Endothelial cell of hepatic sinusoid (primary cell): ENCODE data around the gene SYNJ1.

Experiments used
- in situ Hi-C: cut with HindIII; loops from 2 replicates; pipeline ENCODE4 v1.10.0; 2017; ENCODE audit warnings: low sequenced_read_pairs

Gene SYNJ1

GRCh38 chr21:32735524-32735923, 7.7 kb upstream of the SYNJ1 start:
- in situ Hi-C loops: no loop called here

- in situ Hi-C loops: no loop called here
Observed at GRCh38 chr21:32733990-32734613, 6.3 kb upstream of the SYNJ1 start.

GRCh38 chr21:32733356-32733755, 5.5 kb upstream of the SYNJ1 start:
- in situ Hi-C loops: no loop called here

GRCh38 chr21:32732544-32732943, 4.7 kb upstream of the SYNJ1 start:
- in situ Hi-C loops: no loop called here

GRCh38 chr21:32728848-32729247, 1.0 kb upstream of the SYNJ1 start:
- in situ Hi-C loops: no loop called here

GRCh38 chr21:32728456-32728839, 635 bp upstream of the SYNJ1 start:
- in situ Hi-C loops: no loop called here

- in situ Hi-C loops: no loop called here
Observed at GRCh38 chr21:32726839-32727686, 750 bp downstream of the SYNJ1 start.

GRCh38 chr21:32719085-32719484, 8.7 kb downstream of the SYNJ1 start:
- in situ Hi-C loops: no loop called here

GRCh38 chr21:32717851-32718316, 9.9 kb downstream of the SYNJ1 start:
- in situ Hi-C loops: no loop called here

- in situ Hi-C loops: no loop called here
Observed at GRCh38 chr21:32716486-32716885, 11.3 kb downstream of the SYNJ1 start.

- in situ Hi-C loops: no loop called here
Observed at GRCh38 chr21:32713726-32714125, 14.1 kb downstream of the SYNJ1 start.

- in situ Hi-C loops: no loop called here
Observed at GRCh38 chr21:32712641-32713040, 15.2 kb downstream of the SYNJ1 start.

GRCh38 chr21:32712043-32712442, 15.8 kb downstream of the SYNJ1 start:
- in situ Hi-C loops: no loop called here

GRCh38 chr21:32710987-32711386, 16.8 kb downstream of the SYNJ1 start:
- in situ Hi-C loops: no loop called here

GRCh38 chr21:32710069-32710784, 17.6 kb downstream of the SYNJ1 start:
- in situ Hi-C loops: no loop called here

- in situ Hi-C loops: no loop called here
Observed at GRCh38 chr21:32708069-32708468, 19.7 kb downstream of the SYNJ1 start.

- in situ Hi-C loops: no loop called here
Observed at GRCh38 chr21:32705901-32706300, 21.9 kb downstream of the SYNJ1 start.

GRCh38 chr21:32705139-32705538, 22.7 kb downstream of the SYNJ1 start:
- in situ Hi-C loops: no loop called here

GRCh38 chr21:32702702-32703101, 25.1 kb downstream of the SYNJ1 start:
- in situ Hi-C loops: no loop called here

- in situ Hi-C loops: no loop called here
Observed at GRCh38 chr21:32698971-32699693, 28.7 kb downstream of the SYNJ1 start.

- in situ Hi-C loops: no loop called here
Observed at GRCh38 chr21:32698286-32698685, 29.5 kb downstream of the SYNJ1 start.
